Astrocyte of the cerebellum (primary cell): ENCODE data around the gene MRPS18C.

Experiments
- DNase-seq: peaks from one replicate; pipeline ENCODE4 v3.0.0-alpha.2; 2011; ENCODE audit warnings: low read depth
- H3K4me3 ChIP-seq: 2 replicates; pipeline ENCODE4 v1.5.1; 2011; ENCODE audit warnings: mild to moderate bottlenecking, low read depth, low read length, moderate library complexity
- CTCF ChIP-seq: IDR thresholded peaks from 2 replicates; pipeline ENCODE4 v1.5.1; 2012; ENCODE audit warnings: low read length, low read depth, moderate library complexity, mild to moderate bottlenecking; ENCODE audit errors: missing control alignments
- in situ Hi-C: cut with HindIII; loops from 2 replicates; pipeline ENCODE4 v1.10.0; 2017; ENCODE audit warnings: low sequenced_read_pairs

MRPS18C gene

GRCh38 chr4:83456184-83456501 is 285 bp downstream of the MRPS18C start:
- peak overlapping the region; percentile 91 for H3K4me3 ChIP-seq
- in situ Hi-C loops: no loop called here
- no peak for TF ChIP-seq CTCF
- DNase-seq: no peak

GRCh38 chr4:83473423-83473822 is 17.6 kb downstream of the MRPS18C start:
- no peak overlapping the region for H3K4me3 ChIP-seq
- no peak for TF ChIP-seq CTCF

GRCh38 chr4:83473966-83474365 is 18.1 kb downstream of the MRPS18C start:
- TF ChIP-seq CTCF: no peak
- in situ Hi-C loops: no loop called here
- DNase-seq: no peak
- H3K4me3 ChIP-seq: no peak overlapping the region

More at GRCh38 chr4:83473423-83473822, 17.6 kb downstream of the MRPS18C start:
- DNase-seq: no peak
- in situ Hi-C loops: no loop called here

- H3K4me3 ChIP-seq: peak within 1 kb of the TSS; percentile 89
- in situ Hi-C loops: no loop called here
- peak; percentile 77 for DNase-seq
- TF ChIP-seq CTCF: no peak
Measured at GRCh38 chr4:83484500-83485461, 28.9 kb downstream of the MRPS18C start, which contains the start of gene ABRAXAS1. TSS of gene ABRAXAS1 (minus strand) at chr4:83485100. CDS start at chr4:83485072, 28 bp downstream.

- no peak for DNase-seq
- no peak for TF ChIP-seq CTCF
- in situ Hi-C loops: no loop called here
- no peak overlapping the region for H3K4me3 ChIP-seq
Measured at GRCh38 chr4:83486457-83487129, 30.7 kb downstream of the MRPS18C start.

- DNase-seq: no peak
Measured at GRCh38 chr4:83489711-83490326, 34.0 kb downstream of the MRPS18C start.

More at GRCh38 chr4:83489711-83490326, 34.0 kb downstream of the MRPS18C start:
- no peak overlapping the region for H3K4me3 ChIP-seq
- TF ChIP-seq CTCF: no peak
- in situ Hi-C loops: no loop called here
